NCI-H1436 (cell line): ENCODE measurements around the gene KLRC3.
"Not testable (repeated sequence)": the region's sequence is repeated elsewhere in the genome, so short reads cannot be mapped to it uniquely, and the experiment has no call there.

ENCODE experiments used
- DNase-seq: peaks from one replicate; lab custom pipeline; 2025; lab: John Stamatoyannopoulos, UW

The KLRC3 gene

GRCh38 chr12:10420334-10420733 is at the start of gene KLRC3:
Gene KLRC3 (minus strand): TSS chr12:10420595. CDS start chr12:10420550, 45 bp downstream.
- not testable (repeated sequence) for DNase-seq

- no peak for DNase-seq
Observed at GRCh38 chr12:10469701-10470100, 49.3 kb upstream of the KLRC3 start.

GRCh38 chr12:10466311-10466710 is 45.9 kb upstream of the KLRC3 start:
- DNase-seq: no peak

GRCh38 chr12:10457760-10458159 is 37.4 kb upstream of the KLRC3 start:
- DNase-seq: no peak

- DNase-seq: no peak
Observed at GRCh38 chr12:10456856-10457255, 36.5 kb upstream of the KLRC3 start.

- no peak for DNase-seq
Observed at GRCh38 chr12:10455766-10456165, 35.4 kb upstream of the KLRC3 start.

GRCh38 chr12:10454531-10454930 is 34.1 kb upstream of the KLRC3 start:
- DNase-seq: no peak

- DNase-seq: no peak
Observed at GRCh38 chr12:10453156-10453555, 32.8 kb upstream of the KLRC3 start, which contains the start of gene KLRC1. Gene KLRC1 (minus strand): TSS chr12:10453377. CDS start chr12:10451156, 2,221 bp downstream.

GRCh38 chr12:10448236-10448635 is 27.8 kb upstream of the KLRC3 start:
- DNase-seq: no peak

GRCh38 chr12:10446052-10446451 is 25.7 kb upstream of the KLRC3 start:
- not testable (repeated sequence) for DNase-seq

GRCh38 chr12:10441144-10441543 is 20.7 kb upstream of the KLRC3 start:
- DNase-seq: not testable (repeated sequence)

GRCh38 chr12:10439608-10440274 is 19.3 kb upstream of the KLRC3 start:
- DNase-seq: not testable (repeated sequence)

GRCh38 chr12:10437601-10438000 is 17.2 kb upstream of the KLRC3 start:
- DNase-seq: not testable (repeated sequence)

- DNase-seq: not testable (repeated sequence)
Observed at GRCh38 chr12:10435816-10436215, 15.4 kb upstream of the KLRC3 start, which contains the start of gene KLRC2. Gene KLRC2 (minus strand): TSS chr12:10436010. CDS start chr12:10435986, 24 bp downstream.

- DNase-seq: not testable (repeated sequence)
Observed at GRCh38 chr12:10430623-10431022, 10.2 kb upstream of the KLRC3 start.

- DNase-seq: not testable (repeated sequence)
Observed at GRCh38 chr12:10425938-10426337, 5.5 kb upstream of the KLRC3 start.

GRCh38 chr12:10424260-10424899 is 4.0 kb upstream of the KLRC3 start:
- not testable (repeated sequence) for DNase-seq

- not testable (repeated sequence) for DNase-seq
Observed at GRCh38 chr12:10422159-10422558, 1.8 kb upstream of the KLRC3 start.

GRCh38 chr12:10409392-10409791 is 11.0 kb downstream of the KLRC3 start, which contains the start of gene KLRC4:
Gene KLRC4 (minus strand): TSS chr12:10409757. CDS start chr12:10409575, 182 bp downstream.
- no peak for DNase-seq

GRCh38 chr12:10408842-10409241 is 11.6 kb downstream of the KLRC3 start:
- no peak for DNase-seq

- no peak for DNase-seq
Observed at GRCh38 chr12:10406725-10407124, 13.7 kb downstream of the KLRC3 start.

- no peak for DNase-seq
Observed at GRCh38 chr12:10405294-10405693, 15.1 kb downstream of the KLRC3 start.

GRCh38 chr12:10404798-10405197 is 15.6 kb downstream of the KLRC3 start:
- DNase-seq: no peak
